Measurements from ENCODE around the gene PJVK. TPM values are rescaled to one million over a fixed set of nuclear protein-coding genes. Genes with fewer than 3 reads are reported as not detected.

PJVK gene
- total and polyA plus RNA-seq, 2 donors (not counting 3 experiments of a cell fraction or from before 2014, with no cell fraction given) = 1.3 to 1.4 TPM

- no peak for TF ChIP-seq MAX (IDR thresholded peaks at IDR 0.05; ENCODE audit: insufficient read depth, insufficient read length)
- TF ChIP-seq JUN (IDR thresholded peaks at IDR 0.05; ENCODE audit: borderline replicate concordance, insufficient read depth, insufficient read length, low read depth) = no peak
- TF ChIP-seq CTCF (IDR thresholded peaks at IDR 0.05; ENCODE audit: extremely low read depth in 1 of 2, insufficient read depth in 1 of 2, low read depth in 1 of 2, low read length in 2 of 2) = no peak
- DNase-seq (ENCODE audit: low read depth, low spot score) = no peak
- dilution Hi-C loops (cut with MboI; ENCODE audit: extremely low pct_ligation_motif_present, low sequenced_read_pairs) = no loop called here
- Histone ChIP-seq H3K9me1 (replicated peaks; ENCODE audit: control insufficient read depth, extremely low read depth, insufficient read depth, low read length) (no peaks in the 10 kb centered on the region), H3K79me2 (ENCODE audit: control insufficient read depth, insufficient read depth, low read length) (no peaks in the 10 kb centered on the region), H3K27me3 (ENCODE audit: control insufficient read depth in 2 of 2, insufficient read depth in 2 of 2, low read length in 2 of 2) (no peaks in the 10 kb centered on the region), H3K4me2 (ENCODE audit: insufficient read depth, low read length) (no peak overlapping the region), H4K20me1 (replicated peaks; ENCODE audit: control insufficient read depth, extremely low read depth, insufficient read depth, low read length) (no peaks in the 10 kb centered on the region), H3K9ac (replicated peaks; ENCODE audit: extremely low read depth, insufficient read depth, low read length) (no peak overlapping the region), H3K27ac (ENCODE audit: insufficient read depth, low read depth, low read length) (no peak overlapping the region), H3K4me3 (replicated peaks in 1 of 3; ENCODE audit: insufficient read depth in 1 of 3, low read depth in 1 of 3, low read length in 3 of 3) (no peak overlapping the region), H2AFZ (ENCODE audit: low read depth, low read length) (no peak overlapping the region), H3K4me1 (ENCODE audit: control insufficient read depth, extremely low read depth, insufficient read depth, low read length) (no peaks in the 10 kb centered on the region), H3K36me3 (ENCODE audit: control insufficient read depth in 2 of 2, extremely low read depth in 1 of 2, insufficient read depth in 2 of 2, low read length in 2 of 2) (peaks cover 1 to 10% of the 10 kb centered on the region in 2 experiments), H3K9me3 (replicated peaks; ENCODE audit: control insufficient read depth, insufficient read depth, low read length) (no peaks in the 10 kb centered on the region)
- intact Hi-C loops (cut with micrococcal nuclease) = no loop called here
- POLR2A ChIA-PET = no interaction called here
- CTCF ChIA-PET = no interaction called here
- no TSS peak for BruUV-seq (replicated peaks)
- FAIRE-seq = no peak
Measured at GRCh38 chr2:178506524-178506923, 55.3 kb downstream of the PJVK start.

GRCh38 chr2:178506949-178507348 is 55.8 kb downstream of the PJVK start:
- no peaks in the 10 kb centered on the region for H3K4me1 ChIP-seq (ENCODE audit: control insufficient read depth, extremely low read depth, insufficient read depth, low read length)
- H3K9me1 ChIP-seq (replicated peaks; ENCODE audit: control insufficient read depth, extremely low read depth, insufficient read depth, low read length) = no peaks in the 10 kb centered on the region
- DNase-seq (ENCODE audit: low read depth, low spot score) (no peak), FAIRE-seq (no peak)
- no peak overlapping the region for H3K27ac ChIP-seq (ENCODE audit: insufficient read depth, low read depth, low read length)
- H4K20me1 ChIP-seq (replicated peaks; ENCODE audit: control insufficient read depth, extremely low read depth, insufficient read depth, low read length) = no peaks in the 10 kb centered on the region
- H3K79me2 ChIP-seq (ENCODE audit: control insufficient read depth, insufficient read depth, low read length) = no peaks in the 10 kb centered on the region
- H3K4me2 ChIP-seq (ENCODE audit: insufficient read depth, low read length) = no peak overlapping the region
- TF ChIP-seq GATA2 (IDR thresholded peaks at IDR 0.05; ENCODE audit: insufficient read depth, insufficient read length, low read depth, low read length) = no peak
- no peak for TF ChIP-seq JUN (IDR thresholded peaks at IDR 0.05; ENCODE audit: borderline replicate concordance, insufficient read depth, insufficient read length, low read depth)
- no peak for TF ChIP-seq POLR2AphosphoS5 (IDR thresholded peaks at IDR 0.05; ENCODE audit: insufficient read depth, low read depth, low read length)
- no peak for TF ChIP-seq EZH2 (IDR thresholded peaks at IDR 0.05; ENCODE audit: borderline replicate concordance, low read depth, low read length, severe bottlenecking)
- no peak for TF ChIP-seq MYC (IDR thresholded peaks at IDR 0.05; ENCODE audit: low read depth, low read length)
- TF ChIP-seq CTCF (IDR thresholded peaks at IDR 0.05; ENCODE audit: extremely low read depth in 1 of 2, insufficient read depth in 1 of 2, low read depth in 1 of 2, low read length in 2 of 2) = no peak
- TF ChIP-seq FOS (IDR thresholded peaks at IDR 0.05; ENCODE audit: borderline replicate concordance, insufficient read depth, low read length) = no peak
- no peaks in the 10 kb centered on the region for H3K9me3 ChIP-seq (replicated peaks; ENCODE audit: control insufficient read depth, insufficient read depth, low read length)
- no peak overlapping the region for H3K9ac ChIP-seq (replicated peaks; ENCODE audit: extremely low read depth, insufficient read depth, low read length)
- peaks cover 1 to 10% of the 10 kb centered on the region in 2 experiments for H3K36me3 ChIP-seq (ENCODE audit: control insufficient read depth in 2 of 2, extremely low read depth in 1 of 2, insufficient read depth in 2 of 2, low read length in 2 of 2)
- no peak overlapping the region for H3K4me3 ChIP-seq (replicated peaks in 1 of 3; ENCODE audit: insufficient read depth in 1 of 3, low read depth in 1 of 3, low read length in 3 of 3)
- no peaks in the 10 kb centered on the region for H3K27me3 ChIP-seq (ENCODE audit: control insufficient read depth in 2 of 2, insufficient read depth in 2 of 2, low read length in 2 of 2)
- no TSS peak for BruUV-seq (replicated peaks)
- dilution Hi-C loops (cut with MboI; ENCODE audit: extremely low pct_ligation_motif_present, low sequenced_read_pairs) (no loop called here), intact Hi-C loops (cut with micrococcal nuclease) (no loop called here)
- POLR2A ChIA-PET = no interaction called here
- H2AFZ ChIP-seq (ENCODE audit: low read depth, low read length) = no peak overlapping the region
- CTCF ChIA-PET = interaction anchor here (1.7 kb wide), 1 partner anchor 17 kb away, joined by 4 read pairs; no protein-coding TSS in a partner anchor
